Measurements from ENCODE around the gene GAB4. TPM values are rescaled to one million over a fixed set of nuclear protein-coding genes. Genes with fewer than 3 reads are reported as not detected.
"Not testable (repeated sequence)": the region's sequence is repeated elsewhere in the genome, so short reads cannot be mapped to it uniquely, and the experiment has no call there.

The GAB4 gene
- total and polyA plus RNA-seq, 2 donors (not counting 3 experiments of a cell fraction or from before 2014, with no cell fraction given), result not detected

DNA sequence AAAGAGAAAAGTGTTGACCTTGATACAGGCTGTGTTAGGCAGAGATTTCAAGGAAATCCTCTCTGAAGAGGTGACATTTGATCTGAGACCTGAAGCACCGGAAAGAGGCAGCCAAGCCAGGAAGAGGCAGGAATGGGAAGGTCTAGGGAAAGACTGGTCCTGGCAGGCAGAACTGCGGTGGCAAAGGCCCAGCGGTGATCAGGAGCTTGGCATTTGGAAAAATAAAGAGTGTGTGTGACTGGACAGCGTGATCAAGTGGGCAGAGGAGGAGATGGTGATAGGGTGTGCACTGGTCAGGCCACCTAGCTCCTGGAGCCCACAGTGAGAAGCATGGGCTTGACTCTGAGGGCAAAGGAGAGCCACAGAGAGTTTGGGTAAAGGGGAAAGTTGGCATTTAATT lies 27.2 kb upstream of the GAB4 start:
- no peak overlapping the region for H3K9ac ChIP-seq (replicated peaks; ENCODE audit: extremely low read depth, insufficient read depth, low read length)
- no TSS peak for BruUV-seq (replicated peaks)
- H3K27ac ChIP-seq (ENCODE audit: insufficient read depth, low read depth, low read length), result no peak overlapping the region
- H3K9me1 ChIP-seq (replicated peaks; ENCODE audit: control insufficient read depth, extremely low read depth, insufficient read depth, low read length), result no peaks in the 10 kb centered on the region
- intact Hi-C loops (cut with micrococcal nuclease) (no loop called here), dilution Hi-C loops (cut with MboI; ENCODE audit: extremely low pct_ligation_motif_present, low sequenced_read_pairs) (no loop called here)
- no peak overlapping the region for H2AFZ ChIP-seq (ENCODE audit: low read depth, low read length)
- ChIA-PET POLR2A (no interaction called here), CTCF (interaction anchor here (1.2 kb wide), 1 partner anchor 23 kb away, joined by 5 read pairs; no protein-coding TSS in a partner anchor)
- H3K4me1 ChIP-seq (ENCODE audit: control insufficient read depth, extremely low read depth, insufficient read depth, low read length), result no peaks in the 10 kb centered on the region
- no peaks in the 10 kb centered on the region for H3K36me3 ChIP-seq (ENCODE audit: control insufficient read depth in 2 of 2, extremely low read depth in 1 of 2, insufficient read depth in 2 of 2, low read length in 2 of 2)
- no peak overlapping the region for H3K4me2 ChIP-seq (ENCODE audit: insufficient read depth, low read length)
- no peak overlapping the region for H3K4me3 ChIP-seq (replicated peaks in 1 of 3; ENCODE audit: insufficient read depth in 1 of 3, low read depth in 1 of 3, low read length in 3 of 3)
- FAIRE-seq (no peak), DNase-seq (ENCODE audit: low read depth, low spot score) (no peak)
- H4K20me1 ChIP-seq (replicated peaks; ENCODE audit: control insufficient read depth, extremely low read depth, insufficient read depth, low read length), result no peaks in the 10 kb centered on the region
- peaks cover 3 to 9% of the 10 kb centered on the region in 2 experiments for H3K27me3 ChIP-seq (ENCODE audit: control insufficient read depth in 2 of 2, insufficient read depth in 2 of 2, low read length in 2 of 2)
- no peaks in the 10 kb centered on the region for H3K9me3 ChIP-seq (replicated peaks; ENCODE audit: control insufficient read depth, insufficient read depth, low read length)
- H3K79me2 ChIP-seq (ENCODE audit: control insufficient read depth, insufficient read depth, low read length), result no peaks in the 10 kb centered on the region
- TF ChIP-seq, protein P1, sequence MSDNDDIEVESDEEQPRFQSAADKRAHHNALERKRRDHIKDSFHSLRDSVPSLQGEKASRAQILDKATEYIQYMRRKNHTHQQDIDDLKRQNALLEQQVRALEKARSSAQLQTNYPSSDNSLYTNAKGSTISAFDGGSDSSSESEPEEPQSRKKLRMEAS (IDR thresholded peaks at IDR 0.05; ENCODE audit: insufficient read depth, insufficient read length), result no peak
- TF ChIP-seq JUN (IDR thresholded peaks at IDR 0.05; ENCODE audit: borderline replicate concordance, insufficient read depth, insufficient read length, low read depth), result no peak
- no peak for TF ChIP-seq POLR2AphosphoS5 (IDR thresholded peaks at IDR 0.05; ENCODE audit: insufficient read depth, low read depth, low read length)
- TF ChIP-seq POLR2A (IDR thresholded peaks at IDR 0.05; ENCODE audit: low read depth, low read length), result no peak
- TF ChIP-seq CTCF (IDR thresholded peaks at IDR 0.05; ENCODE audit: extremely low read depth in 1 of 2, insufficient read depth in 1 of 2, low read depth in 1 of 2, low read length in 2 of 2), result no peak

DNA sequence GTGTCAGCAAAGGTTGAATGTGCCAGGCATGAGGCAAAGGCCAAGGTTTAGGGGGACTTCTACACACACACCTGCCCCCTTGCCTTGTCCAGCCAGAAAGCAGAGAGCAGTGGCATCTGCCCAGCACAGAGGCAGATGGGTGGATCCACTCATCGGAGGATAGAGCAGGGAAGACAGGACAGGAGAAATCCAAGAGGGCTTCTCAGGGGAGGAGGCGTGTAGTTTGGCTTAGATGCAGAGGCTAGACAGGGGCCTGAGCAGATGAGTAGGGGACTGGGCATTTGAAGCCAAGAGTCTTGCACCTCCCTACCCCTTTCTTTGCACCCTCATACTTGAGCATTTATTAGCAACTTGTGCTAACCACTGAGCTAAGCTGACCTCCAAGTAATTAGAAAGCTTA lies 26.5 kb upstream of the GAB4 start:
- BruUV-seq (replicated peaks); FAIRE-seq; H2AFZ ChIP-seq (ENCODE audit: low read depth, low read length); H3K9ac ChIP-seq (replicated peaks; ENCODE audit: extremely low read depth, insufficient read depth, low read length); H3K27me3 ChIP-seq (ENCODE audit: control insufficient read depth in 2 of 2, insufficient read depth in 2 of 2, low read length in 2 of 2); H3K4me1 ChIP-seq (ENCODE audit: control insufficient read depth, extremely low read depth, insufficient read depth, low read length); H3K79me2 ChIP-seq (ENCODE audit: control insufficient read depth, insufficient read depth, low read length); H4K20me1 ChIP-seq (replicated peaks; ENCODE audit: control insufficient read depth, extremely low read depth, insufficient read depth, low read length); intact Hi-C loops (cut with micrococcal nuclease); H3K4me2 ChIP-seq (ENCODE audit: insufficient read depth, low read length); H3K9me3 ChIP-seq (replicated peaks; ENCODE audit: control insufficient read depth, insufficient read depth, low read length); H3K27ac ChIP-seq (ENCODE audit: insufficient read depth, low read depth, low read length); H3K9me1 ChIP-seq (replicated peaks; ENCODE audit: control insufficient read depth, extremely low read depth, insufficient read depth, low read length); CTCF ChIA-PET; DNase-seq (ENCODE audit: low read depth, low spot score); dilution Hi-C loops (cut with MboI; ENCODE audit: extremely low pct_ligation_motif_present, low sequenced_read_pairs); POLR2A ChIA-PET; H3K4me3 ChIP-seq (replicated peaks in 1 of 3; ENCODE audit: insufficient read depth in 1 of 3, low read depth in 1 of 3, low read length in 3 of 3); H3K36me3 ChIP-seq (ENCODE audit: control insufficient read depth in 2 of 2, extremely low read depth in 1 of 2, insufficient read depth in 2 of 2, low read length in 2 of 2): not testable (repeated sequence)

DNA sequence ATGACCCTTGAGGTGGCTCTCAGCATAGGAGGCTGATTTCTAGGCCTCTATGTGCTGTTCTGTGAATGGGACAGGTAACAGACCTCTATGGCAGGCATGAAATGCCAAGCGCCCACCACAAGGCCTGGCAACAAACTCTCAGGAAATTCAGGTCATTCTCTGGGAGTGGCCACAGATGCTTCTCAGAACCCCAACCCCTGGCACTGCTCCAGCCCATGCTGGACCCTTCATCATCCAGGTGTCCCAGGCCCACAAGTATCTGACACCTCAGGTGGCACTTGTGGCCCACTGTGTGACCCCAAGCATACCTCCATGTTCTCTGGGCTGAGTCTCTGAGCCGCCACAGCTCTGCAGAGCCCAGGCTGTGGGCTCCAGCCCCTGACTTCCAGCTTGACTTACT lies 24.3 kb upstream of the GAB4 start:
- H3K9me3 ChIP-seq (replicated peaks; ENCODE audit: control insufficient read depth, insufficient read depth, low read length); H3K79me2 ChIP-seq (ENCODE audit: control insufficient read depth, insufficient read depth, low read length); DNase-seq (ENCODE audit: low read depth, low spot score); H3K9me1 ChIP-seq (replicated peaks; ENCODE audit: control insufficient read depth, extremely low read depth, insufficient read depth, low read length); FAIRE-seq; POLR2A ChIA-PET; H3K36me3 ChIP-seq (ENCODE audit: control insufficient read depth in 2 of 2, extremely low read depth in 1 of 2, insufficient read depth in 2 of 2, low read length in 2 of 2); H4K20me1 ChIP-seq (replicated peaks; ENCODE audit: control insufficient read depth, extremely low read depth, insufficient read depth, low read length); H3K27me3 ChIP-seq (ENCODE audit: control insufficient read depth in 2 of 2, insufficient read depth in 2 of 2, low read length in 2 of 2); H3K4me3 ChIP-seq (replicated peaks in 1 of 3; ENCODE audit: insufficient read depth in 1 of 3, low read depth in 1 of 3, low read length in 3 of 3); BruUV-seq (replicated peaks); H3K9ac ChIP-seq (replicated peaks; ENCODE audit: extremely low read depth, insufficient read depth, low read length); H3K4me1 ChIP-seq (ENCODE audit: control insufficient read depth, extremely low read depth, insufficient read depth, low read length); dilution Hi-C loops (cut with MboI; ENCODE audit: extremely low pct_ligation_motif_present, low sequenced_read_pairs); H2AFZ ChIP-seq (ENCODE audit: low read depth, low read length); H3K27ac ChIP-seq (ENCODE audit: insufficient read depth, low read depth, low read length); CTCF ChIA-PET; H3K4me2 ChIP-seq (ENCODE audit: insufficient read depth, low read length); intact Hi-C loops (cut with micrococcal nuclease): not testable (repeated sequence)
